OCI-LY7 (cell line): ENCODE results near the gene CCDC102A.

Experiments used
- EZH2phosphoT487 ChIP-seq: fragments of 200-600 bp; sonication (generic); IDR thresholded peaks from 2 replicates; pipeline ENCODE4 v1.6.1; 2018; ENCODE audit warnings: low read depth, borderline replicate concordance, mild to moderate bottlenecking, mixed run types, antibody characterized with exemption, low read length, moderate library complexity, mixed read lengths
- TF ChIP-seq, protein P1 (sequence below): fragments of 200-600 bp; sonication (generic); conservative IDR thresholded peaks from 2 replicates; pipeline ENCODE4 v1.5.1; 2014; ENCODE audit warnings: mild to moderate bottlenecking, antibody characterized with exemption, low read length, moderate library complexity, mixed read lengths

DNA sequence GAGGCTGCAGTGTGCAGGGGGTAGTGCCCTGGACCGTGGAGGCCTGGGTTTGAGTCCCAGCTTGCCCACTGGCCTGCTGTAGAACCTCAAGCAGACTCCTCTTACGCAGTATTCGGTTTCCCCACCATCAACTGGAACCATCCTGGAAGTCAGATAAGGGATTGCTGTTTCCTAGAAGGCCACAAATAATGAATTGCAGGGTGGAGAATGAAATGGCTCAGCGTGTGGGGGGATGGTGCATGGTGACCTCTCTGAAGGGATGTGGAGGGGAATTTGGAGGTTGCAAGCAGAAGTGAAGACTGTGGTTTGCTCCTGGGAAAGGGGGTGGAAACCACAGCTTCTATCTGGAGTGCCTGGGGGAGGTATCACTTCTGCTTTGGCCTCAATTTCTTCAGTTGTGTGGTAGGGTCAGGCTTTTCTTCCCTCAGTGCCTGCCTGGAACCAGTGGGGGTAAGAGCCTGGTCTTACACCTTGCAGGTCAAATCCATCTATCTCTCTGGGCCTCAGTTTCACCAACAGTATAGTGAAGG is 7.8 kb upstream of the CCDC102A start:
- no peak for TF ChIP-seq EZH2phosphoT487
- TF ChIP-seq, protein P1, sequence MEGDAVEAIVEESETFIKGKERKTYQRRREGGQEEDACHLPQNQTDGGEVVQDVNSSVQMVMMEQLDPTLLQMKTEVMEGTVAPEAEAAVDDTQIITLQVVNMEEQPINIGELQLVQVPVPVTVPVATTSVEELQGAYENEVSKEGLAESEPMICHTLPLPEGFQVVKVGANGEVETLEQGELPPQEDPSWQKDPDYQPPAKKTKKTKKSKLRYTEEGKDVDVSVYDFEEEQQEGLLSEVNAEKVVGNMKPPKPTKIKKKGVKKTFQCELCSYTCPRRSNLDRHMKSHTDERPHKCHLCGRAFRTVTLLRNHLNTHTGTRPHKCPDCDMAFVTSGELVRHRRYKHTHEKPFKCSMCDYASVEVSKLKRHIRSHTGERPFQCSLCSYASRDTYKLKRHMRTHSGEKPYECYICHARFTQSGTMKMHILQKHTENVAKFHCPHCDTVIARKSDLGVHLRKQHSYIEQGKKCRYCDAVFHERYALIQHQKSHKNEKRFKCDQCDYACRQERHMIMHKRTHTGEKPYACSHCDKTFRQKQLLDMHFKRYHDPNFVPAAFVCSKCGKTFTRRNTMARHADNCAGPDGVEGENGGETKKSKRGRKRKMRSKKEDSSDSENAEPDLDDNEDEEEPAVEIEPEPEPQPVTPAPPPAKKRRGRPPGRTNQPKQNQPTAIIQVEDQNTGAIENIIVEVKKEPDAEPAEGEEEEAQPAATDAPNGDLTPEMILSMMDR: no peak
